Measurements from ENCODE around the gene C2orf15.

DNA sequence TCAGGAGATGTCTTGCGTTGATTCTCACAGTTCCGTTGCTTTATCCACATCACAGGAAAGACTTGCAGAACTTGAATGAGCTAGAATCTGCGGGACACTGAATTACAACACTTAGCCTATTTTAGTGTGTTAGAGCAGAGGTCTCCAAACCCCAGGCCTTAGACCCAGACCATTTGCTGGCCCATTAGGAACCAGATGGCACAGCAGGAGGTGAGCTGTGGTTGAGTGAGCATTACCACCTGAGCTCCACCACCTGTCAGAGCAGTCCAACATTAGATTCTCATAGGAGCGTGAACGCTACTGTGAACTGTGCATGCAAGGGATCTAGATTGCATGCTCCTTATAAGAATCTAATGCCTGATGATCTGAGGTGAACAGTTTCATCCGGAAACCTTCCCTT lies 43.3 kb downstream of the C2orf15 start:
- TF ChIP-seq POLR2A (IDR thresholded peaks at IDR 0.05; ENCODE audit: low read length) (no peak), GATA1 (IDR thresholded peaks at IDR 0.05; ENCODE audit: low read depth, low read length) (no peak)
